Astrocyte (in vitro differentiated cells and primary cell): ENCODE measurements around the gene SNAPC1. TPM values are rescaled to one million over a fixed set of nuclear protein-coding genes. Genes with fewer than 3 reads are reported as not detected.
"Not testable (repeated sequence)": the region's sequence is repeated elsewhere in the genome, so short reads cannot be mapped to it uniquely, and the experiment has no call there.

Experiments used
- DNase-seq: peaks from one replicate; pipeline ENCODE4 v3.0.0-alpha.2; 2010; ENCODE audit warnings: low read depth
- FAIRE-seq: peaks from 2 replicates; lab custom pipeline; 2011; peaks lifted over from hg19 to GRCh38; lab: Jason Lieb, UNC
- H2AFZ ChIP-seq: 2 replicates; pipeline ENCODE4 v1.6.0; 2012; ENCODE audit warnings: low read depth, low read length, inconsistent platforms
- H3K27ac ChIP-seq: 2 replicates; pipeline ENCODE4 v1.5.1; 2011; ENCODE audit warnings: low read depth, low read length, inconsistent platforms
- H3K27me3 ChIP-seq: 2 replicates; pipeline ENCODE4 v1.6.0; 2011; ENCODE audit warnings: low read length, inconsistent platforms; ENCODE audit not compliant: insufficient read depth
- H3K36me3 ChIP-seq: 2 replicates; pipeline ENCODE4 v1.5.1; 2011; ENCODE audit warnings: low read length, inconsistent platforms; ENCODE audit not compliant: insufficient read depth
- H3K4me1 ChIP-seq: 2 replicates; pipeline ENCODE4 v1.5.1; 2011; ENCODE audit warnings: low read length, inconsistent platforms; ENCODE audit not compliant: insufficient read depth
- H3K4me2 ChIP-seq: 2 replicates; pipeline ENCODE4 v1.6.0; 2012; ENCODE audit warnings: low read length, inconsistent platforms
- H3K4me3 ChIP-seq: 2 replicates; pipeline ENCODE4 v1.5.1; 2011; ENCODE audit warnings: low read depth, mild to moderate bottlenecking, low read length, inconsistent platforms; ENCODE audit not compliant: insufficient read depth
- H3K79me2 ChIP-seq: 2 replicates; pipeline ENCODE4 v1.6.0; 2012; ENCODE audit warnings: mild to moderate bottlenecking, low read length, inconsistent platforms; ENCODE audit not compliant: insufficient read depth
- H3K9ac ChIP-seq: 2 replicates; pipeline ENCODE4 v1.6.0; 2012; ENCODE audit warnings: mild to moderate bottlenecking, low read length, inconsistent platforms
- H3K9me3 ChIP-seq: 2 replicates; pipeline ENCODE4 v1.5.1; 2012; ENCODE audit warnings: low read depth, mild to moderate bottlenecking, low read length, inconsistent platforms; ENCODE audit not compliant: insufficient read depth
- H4K20me1 ChIP-seq: 2 replicates; pipeline ENCODE4 v1.6.0; 2012; ENCODE audit warnings: low read length, inconsistent platforms; ENCODE audit not compliant: insufficient read depth
- H3K27ac Mint-ChIP-seq: one replicate; pipeline ENCODE4 v1.8.0; 2021; ENCODE audit warnings: mild to moderate bottlenecking, mixed read lengths; ENCODE audit not compliant: unreplicated experiment
- H3K27me3 Mint-ChIP-seq: one replicate; pipeline ENCODE4 v1.8.0; 2021; ENCODE audit warnings: low read depth, mixed read lengths; ENCODE audit not compliant: unreplicated experiment
- H3K36me3 Mint-ChIP-seq: one replicate; pipeline ENCODE4 v1.8.0; 2021; ENCODE audit warnings: low read depth, mixed read lengths; ENCODE audit not compliant: unreplicated experiment
- H3K4me1 Mint-ChIP-seq: one replicate; pipeline ENCODE4 v1.8.0; 2021; ENCODE audit warnings: low read depth, mixed read lengths; ENCODE audit not compliant: unreplicated experiment
- H3K4me3 Mint-ChIP-seq: one replicate; pipeline ENCODE4 v1.8.0; 2021; ENCODE audit warnings: mild to moderate bottlenecking, moderate library complexity, mixed read lengths; ENCODE audit not compliant: unreplicated experiment
- H3K9me3 Mint-ChIP-seq: one replicate; pipeline ENCODE4 v1.8.0; 2021; ENCODE audit warnings: mild to moderate bottlenecking, mixed read lengths; ENCODE audit not compliant: unreplicated experiment
- CTCF ChIP-seq: IDR thresholded peaks from 2 replicates; pipeline ENCODE4 v1.5.1; 2011; ENCODE audit warnings: low read depth, mild to moderate bottlenecking, inconsistent platforms, low read length, moderate library complexity; ENCODE audit not compliant: insufficient read depth
- EZH2 ChIP-seq: IDR thresholded peaks from 2 replicates; pipeline ENCODE4 v1.6.1; 2012; ENCODE audit warnings: mild to moderate bottlenecking, low read length, inconsistent platforms; ENCODE audit not compliant: insufficient read depth
- total RNA-seq: library from RNA; stranded (reverse); gene quantifications from 2 replicates; pipeline ENCODE4 v1.2.1, GENCODE V29; 2021

The SNAPC1 gene
- total RNA-seq, 1 donor from 2014 or later = 14.1 TPM

GRCh38 chr14:61744238-61744637 is 18.0 kb upstream of the SNAPC1 start:
- Histone ChIP-seq H3K79me2 (peaks cover 31% of the 10 kb centered on the region), H3K27me3 (no peaks in the 10 kb centered on the region), H2AFZ (no peak overlapping the region), H4K20me1 (peaks cover 50% of the 10 kb centered on the region), H3K9me3 (no peaks in the 10 kb centered on the region), H3K9ac (no peak overlapping the region), H3K27ac (no peak overlapping the region), H3K4me2 (no peak overlapping the region), H3K36me3 (peaks cover 70% of the 10 kb centered on the region), H3K4me3 (no peak overlapping the region), H3K4me1 (no peaks in the 10 kb centered on the region)
- Mint-ChIP-seq H3K4me1 (peaks cover 14% of the 10 kb centered on the region), H3K27ac (no peak overlapping the region), H3K27me3 (no peaks in the 10 kb centered on the region), H3K36me3 (peaks cover 29% of the 10 kb centered on the region), H3K4me3 (no peak overlapping the region), H3K9me3 (no peaks in the 10 kb centered on the region)
- DNase-seq (no peak), FAIRE-seq (no peak)
- TF ChIP-seq CTCF = no peak
- no peak for TF ChIP-seq EZH2

GRCh38 chr14:61746346-61746745 is 15.9 kb upstream of the SNAPC1 start:
- H3K79me2 ChIP-seq = peaks cover 22% of the 10 kb centered on the region

GRCh38 chr14:61746881-61747280 is 15.3 kb upstream of the SNAPC1 start:
- no peak for FAIRE-seq

More at GRCh38 chr14:61746346-61746745, 15.9 kb upstream of the SNAPC1 start:
- H3K27ac Mint-ChIP-seq = peak overlapping the region; percentile 62
- not testable (repeated sequence) for H3K9me3 ChIP-seq, H3K4me2 ChIP-seq, H2AFZ ChIP-seq, H3K27ac ChIP-seq, H3K9me3 Mint-ChIP-seq, H3K27me3 ChIP-seq, H3K4me3 ChIP-seq, FAIRE-seq, H3K9ac ChIP-seq, H3K27me3 Mint-ChIP-seq, H3K4me1 ChIP-seq, DNase-seq
- H3K36me3 Mint-ChIP-seq = peaks cover 25% of the 10 kb centered on the region
- peak overlapping the region; percentile 68 for H3K4me3 Mint-ChIP-seq
- H4K20me1 ChIP-seq = peaks cover 39% of the 10 kb centered on the region
- peaks cover 60% of the 10 kb centered on the region for H3K36me3 ChIP-seq
- peaks cover 23% of the 10 kb centered on the region for H3K4me1 Mint-ChIP-seq

More at GRCh38 chr14:61746881-61747280, 15.3 kb upstream of the SNAPC1 start:
- Histone ChIP-seq H3K79me2 (peaks cover 18% of the 10 kb centered on the region), H4K20me1 (peaks cover 39% of the 10 kb centered on the region), H3K9me3 (no peaks in the 10 kb centered on the region), H2AFZ (no peak overlapping the region), H3K9ac (no peak overlapping the region), H3K36me3 (peaks cover 58% of the 10 kb centered on the region), H3K4me3 (no peak overlapping the region), H3K27me3 (no peaks in the 10 kb centered on the region), H3K4me2 (no peak overlapping the region), H3K27ac (no peak overlapping the region), H3K4me1 (peaks cover 3% of the 10 kb centered on the region)
- Mint-ChIP-seq H3K36me3 (peaks cover 27% of the 10 kb centered on the region), H3K4me3 (peak overlapping the region; percentile 68), H3K27ac (peak overlapping the region; percentile 62), H3K9me3 (no peaks in the 10 kb centered on the region), H3K27me3 (no peaks in the 10 kb centered on the region), H3K4me1 (peaks cover 27% of the 10 kb centered on the region)
- TF ChIP-seq CTCF = no peak
- DNase-seq = no peak
